Mucosa of stomach (tissue), 1 donor: ENCODE measurements around the gene CD300A.
"Not testable (repeated sequence)": the region's sequence is repeated elsewhere in the genome, so short reads cannot be mapped to it uniquely, and the experiment has no call there.

Source experiments
- H3K27me3 ChIP-seq: one replicate; pipeline ENCODE4 v1.7.0; 2013; ENCODE audit warnings: mild to moderate bottlenecking, low read length; ENCODE audit not compliant: control insufficient read depth, insufficient read depth
- H3K36me3 ChIP-seq: one replicate; pipeline ENCODE4 v1.7.0; 2013; ENCODE audit warnings: low read length; ENCODE audit not compliant: control insufficient read depth, insufficient read depth
- H3K4me1 ChIP-seq: one replicate; pipeline ENCODE4 v1.7.0; 2013; ENCODE audit warnings: mild to moderate bottlenecking, low read length; ENCODE audit not compliant: control insufficient read depth, insufficient read depth
- H3K4me3 ChIP-seq: one replicate; pipeline ENCODE4 v1.7.0; 2013; ENCODE audit warnings: low read length
- H3K9ac ChIP-seq: one replicate; pipeline ENCODE4 v1.7.0; 2013; ENCODE audit warnings: mild to moderate bottlenecking, low read length, moderate library complexity
- H3K9me3 ChIP-seq: one replicate; pipeline ENCODE4 v1.7.0; 2013; ENCODE audit warnings: mild to moderate bottlenecking, low read length, moderate library complexity; ENCODE audit not compliant: control insufficient read depth
- donor health status: Pancreatic carcinoma.

Gene CD300A

DNA sequence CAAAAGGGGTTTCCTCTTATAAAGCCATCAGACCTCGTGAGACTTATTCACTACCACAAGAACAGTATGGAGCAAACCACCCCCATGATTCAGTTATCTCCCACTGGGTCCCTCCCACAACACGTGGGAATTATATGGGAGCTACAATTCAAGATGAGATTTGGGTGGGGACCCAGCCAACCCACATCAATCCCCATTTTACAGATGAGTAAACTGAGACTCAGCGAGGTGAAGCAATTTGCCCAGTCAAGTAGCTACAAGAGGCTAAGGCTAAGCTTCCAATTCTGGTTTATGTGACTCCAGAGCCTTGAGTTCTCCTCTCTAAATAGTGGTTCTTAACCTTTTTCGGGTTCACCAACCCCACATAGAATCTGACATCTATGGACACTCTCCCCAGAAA, 8.8 kb downstream of the CD300A start:
- Histone ChIP-seq H3K9ac (no peak overlapping the region), H3K36me3 (no peaks in the 10 kb centered on the region), H3K27me3 (peaks cover 5% of the 10 kb centered on the region), H3K4me3 (no peak overlapping the region), H3K4me1 (no peaks in the 10 kb centered on the region), H3K9me3 (no peaks in the 10 kb centered on the region)

DNA sequence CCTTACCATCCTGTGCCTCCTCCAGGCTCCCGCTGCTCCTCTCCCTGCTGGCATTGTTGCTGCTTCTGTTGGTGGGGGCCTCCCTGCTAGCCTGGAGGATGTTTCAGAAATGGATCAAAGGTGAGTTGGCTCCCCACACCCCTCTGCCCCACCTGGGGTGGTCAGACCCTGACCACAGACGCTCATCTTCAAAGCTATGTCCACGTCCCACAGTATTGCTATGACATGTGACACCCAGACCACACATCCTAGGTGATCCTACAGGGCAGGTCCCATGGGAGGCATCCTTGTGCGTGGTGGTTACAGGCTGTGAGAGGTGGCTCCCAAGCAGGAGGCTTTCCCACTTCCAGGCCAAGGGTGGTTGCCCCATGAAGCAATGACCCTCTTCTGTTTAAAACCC, 11.0 kb downstream of the CD300A start:
- Histone ChIP-seq H3K4me1 (no peaks in the 10 kb centered on the region), H3K27me3 (peaks cover 5% of the 10 kb centered on the region), H3K4me3 (no peak overlapping the region), H3K9ac (no peak overlapping the region), H3K36me3 (no peaks in the 10 kb centered on the region), H3K9me3 (no peaks in the 10 kb centered on the region)

GRCh38 chr17:74478420-74479100, 12.1 kb downstream of the CD300A start:
- peaks cover 2% of the 10 kb centered on the region for H3K27me3 ChIP-seq
- no peaks in the 10 kb centered on the region for H3K4me1 ChIP-seq
- no peaks in the 10 kb centered on the region for H3K9me3 ChIP-seq
- no peak overlapping the region for H3K4me3 ChIP-seq
- H3K36me3 ChIP-seq: no peaks in the 10 kb centered on the region
- no peak overlapping the region for H3K9ac ChIP-seq

DNA sequence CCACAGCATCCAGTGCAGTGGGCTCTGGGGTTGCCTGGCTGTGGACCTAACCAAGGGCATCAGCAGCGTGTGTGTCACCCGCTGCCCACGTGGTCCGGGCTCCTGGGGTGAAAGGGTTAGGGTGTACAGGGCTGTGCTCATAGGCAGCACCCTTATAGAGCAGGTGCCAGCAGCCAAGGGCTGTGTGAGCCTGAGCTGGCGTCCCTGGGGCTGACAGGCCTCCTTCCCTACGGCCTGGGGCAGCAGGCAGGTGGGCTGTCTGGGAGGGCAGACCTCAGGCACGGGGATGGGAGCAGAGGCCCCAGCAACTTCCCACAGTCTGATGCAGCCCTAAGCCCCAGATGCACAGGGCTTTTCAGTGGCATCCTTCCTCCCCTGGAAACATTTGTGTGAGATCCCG, 13.9 kb downstream of the CD300A start:
- H3K4me1 ChIP-seq: no peaks in the 10 kb centered on the region
- H3K9ac ChIP-seq: no peak overlapping the region
- H3K4me3 ChIP-seq: no peak overlapping the region
- no peaks in the 10 kb centered on the region for H3K36me3 ChIP-seq
- no peaks in the 10 kb centered on the region for H3K9me3 ChIP-seq
- peaks cover 5% of the 10 kb centered on the region for H3K27me3 ChIP-seq

GRCh38 chr17:74481621-74482020, 15.2 kb downstream of the CD300A start:
- peaks cover 5% of the 10 kb centered on the region for H3K27me3 ChIP-seq
- H3K9ac ChIP-seq: no peak overlapping the region
- H3K4me1 ChIP-seq: no peaks in the 10 kb centered on the region
- H3K36me3 ChIP-seq: no peaks in the 10 kb centered on the region
- no peaks in the 10 kb centered on the region for H3K9me3 ChIP-seq
- H3K4me3 ChIP-seq: no peak overlapping the region

- H3K27me3 ChIP-seq: peaks cover 5% of the 10 kb centered on the region
- no peak overlapping the region for H3K9ac ChIP-seq
- H3K4me3 ChIP-seq: no peak overlapping the region
- H3K4me1 ChIP-seq: no peaks in the 10 kb centered on the region
- H3K9me3 ChIP-seq: no peaks in the 10 kb centered on the region
- no peaks in the 10 kb centered on the region for H3K36me3 ChIP-seq
Observed at GRCh38 chr17:74484066-74484465, 17.6 kb downstream of the CD300A start.

DNA sequence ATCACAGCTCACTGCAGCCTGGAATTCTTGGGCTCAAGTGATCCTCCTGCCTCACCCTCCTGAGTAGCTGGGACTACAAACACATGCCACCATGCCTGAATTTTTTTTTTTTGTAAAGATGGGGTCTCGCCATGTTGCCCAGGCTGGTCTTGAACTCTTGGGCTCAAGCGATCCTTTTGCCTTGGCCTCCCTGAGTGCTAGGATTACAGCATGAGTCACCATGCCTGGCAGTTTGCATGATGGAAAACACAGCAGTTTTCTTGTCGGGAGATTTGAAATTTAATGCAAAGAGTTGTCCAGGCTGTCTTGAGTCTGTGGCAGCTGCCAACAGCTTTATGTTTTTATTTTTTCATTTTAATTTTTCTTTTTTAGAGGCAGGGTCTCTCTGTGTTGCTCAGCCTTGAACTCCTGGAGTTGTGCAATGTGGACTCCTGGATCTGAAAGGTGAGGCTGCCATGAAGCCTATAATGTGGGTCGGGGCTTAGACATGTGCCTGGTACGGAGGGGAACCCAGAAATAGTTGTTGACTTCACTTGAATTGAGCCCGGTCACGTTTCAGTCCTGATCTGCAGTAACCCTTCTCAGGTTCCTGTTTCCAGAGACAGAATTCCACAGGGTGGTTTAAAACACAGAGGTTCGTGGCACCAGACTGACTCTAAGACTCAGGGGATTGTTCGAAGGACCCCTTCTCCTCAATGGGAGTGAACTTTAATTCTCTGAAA, 18.7 kb downstream of the CD300A start:
- Histone ChIP-seq H3K9ac (no peak overlapping the region), H3K36me3 (no peaks in the 10 kb centered on the region), H3K4me3 (no peak overlapping the region), H3K4me1 (no peaks in the 10 kb centered on the region), H3K27me3 (peaks cover 5% of the 10 kb centered on the region), H3K9me3 (no peaks in the 10 kb centered on the region)

GRCh38 chr17:74485841-74486240, 19.4 kb downstream of the CD300A start:
- peaks cover 8% of the 10 kb centered on the region for H3K27me3 ChIP-seq
- H3K4me1 ChIP-seq: no peaks in the 10 kb centered on the region
- H3K9ac ChIP-seq: no peak overlapping the region
- no peaks in the 10 kb centered on the region for H3K36me3 ChIP-seq
- no peak overlapping the region for H3K4me3 ChIP-seq
- no peaks in the 10 kb centered on the region for H3K9me3 ChIP-seq

GRCh38 chr17:74488276-74488675, 21.8 kb downstream of the CD300A start:
- H3K9ac ChIP-seq, H3K4me3 ChIP-seq, H3K4me1 ChIP-seq, H3K9me3 ChIP-seq, H3K27me3 ChIP-seq, H3K36me3 ChIP-seq: not testable (repeated sequence)

GRCh38 chr17:74490716-74491115, 24.3 kb downstream of the CD300A start:
- Histone ChIP-seq H3K9me3 (no peaks in the 10 kb centered on the region), H3K4me3 (no peak overlapping the region), H3K9ac (no peak overlapping the region), H3K4me1 (no peaks in the 10 kb centered on the region), H3K36me3 (no peaks in the 10 kb centered on the region), H3K27me3 (peaks cover 3% of the 10 kb centered on the region)

DNA sequence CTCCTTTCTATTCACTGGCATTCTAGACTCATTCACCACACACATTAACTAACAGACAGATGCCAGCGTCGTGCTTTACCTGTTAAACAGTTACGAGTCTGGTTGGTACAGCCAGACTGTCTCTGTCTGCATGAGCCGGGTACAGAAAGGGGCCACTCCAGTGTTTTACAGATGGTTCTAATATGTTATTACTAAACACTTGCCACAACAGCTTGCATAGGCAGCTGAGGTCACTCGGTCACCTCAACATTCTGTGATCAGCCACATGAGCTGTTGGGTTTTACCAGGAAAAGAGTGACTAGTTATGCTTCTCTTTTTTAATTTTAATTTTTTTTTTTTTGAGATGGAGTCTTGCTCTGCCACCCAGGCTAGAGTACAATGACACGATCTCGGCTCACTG, 25.2 kb downstream of the CD300A start:
- peaks cover 3% of the 10 kb centered on the region for H3K27me3 ChIP-seq
- no peaks in the 10 kb centered on the region for H3K4me1 ChIP-seq
- no peaks in the 10 kb centered on the region for H3K36me3 ChIP-seq
- no peak overlapping the region for H3K9ac ChIP-seq
- H3K4me3 ChIP-seq: no peak overlapping the region
- no peaks in the 10 kb centered on the region for H3K9me3 ChIP-seq

GRCh38 chr17:74493331-74493833, 26.9 kb downstream of the CD300A start:
- Histone ChIP-seq H3K36me3 (no peaks in the 10 kb centered on the region), H3K4me3 (no peak overlapping the region), H3K9ac (no peak overlapping the region), H3K9me3 (no peaks in the 10 kb centered on the region), H3K4me1 (no peaks in the 10 kb centered on the region), H3K27me3 (peaks cover 3% of the 10 kb centered on the region)
